WERI-Rb-1 (cell line): Measurements from ENCODE around the gene NECTIN1.

Experiments
- DNase-seq: peaks from one replicate; pipeline ENCODE4 v3.0.0-alpha.2; 2020
- H3K27ac ChIP-seq: fragments of 250-450 bp; sonication (Bioruptor Pico); 2 replicates; pipeline ENCODE4 v1.5.1; 2020; ENCODE audit warnings: mild to moderate bottlenecking, moderate library complexity
- H3K27me3 ChIP-seq: fragments of 250-450 bp; sonication (Bioruptor Pico); 2 replicates; pipeline ENCODE4 v1.5.1; 2021; ENCODE audit warnings: mild to moderate bottlenecking, low read depth, moderate library complexity; ENCODE audit not compliant: insufficient read depth, severe bottlenecking
- H3K36me3 ChIP-seq: fragments of 250-450 bp; sonication (Bioruptor Pico); 2 replicates; pipeline ENCODE4 v1.5.1; 2020; ENCODE audit warnings: mild to moderate bottlenecking, moderate library complexity
- H3K4me3 ChIP-seq: 2 replicates; pipeline ENCODE4 v1.5.1; 2011; ENCODE audit warnings: low read depth, mild to moderate bottlenecking, control low read depth, low read length
- H3K9me3 ChIP-seq: fragments of 250-450 bp; sonication (Bioruptor Pico); 2 replicates; pipeline ENCODE4 v1.5.1; 2021; ENCODE audit warnings: mild to moderate bottlenecking, moderate library complexity; ENCODE audit not compliant: severe bottlenecking
- TF ChIP-seq, protein P1 (sequence below): IDR thresholded peaks from 2 replicates; pipeline ENCODE4 v1.5.1; 2011; ENCODE audit warnings: low read depth, mild to moderate bottlenecking, control low read depth, inconsistent platforms, low read length

NECTIN1 gene

DNA sequence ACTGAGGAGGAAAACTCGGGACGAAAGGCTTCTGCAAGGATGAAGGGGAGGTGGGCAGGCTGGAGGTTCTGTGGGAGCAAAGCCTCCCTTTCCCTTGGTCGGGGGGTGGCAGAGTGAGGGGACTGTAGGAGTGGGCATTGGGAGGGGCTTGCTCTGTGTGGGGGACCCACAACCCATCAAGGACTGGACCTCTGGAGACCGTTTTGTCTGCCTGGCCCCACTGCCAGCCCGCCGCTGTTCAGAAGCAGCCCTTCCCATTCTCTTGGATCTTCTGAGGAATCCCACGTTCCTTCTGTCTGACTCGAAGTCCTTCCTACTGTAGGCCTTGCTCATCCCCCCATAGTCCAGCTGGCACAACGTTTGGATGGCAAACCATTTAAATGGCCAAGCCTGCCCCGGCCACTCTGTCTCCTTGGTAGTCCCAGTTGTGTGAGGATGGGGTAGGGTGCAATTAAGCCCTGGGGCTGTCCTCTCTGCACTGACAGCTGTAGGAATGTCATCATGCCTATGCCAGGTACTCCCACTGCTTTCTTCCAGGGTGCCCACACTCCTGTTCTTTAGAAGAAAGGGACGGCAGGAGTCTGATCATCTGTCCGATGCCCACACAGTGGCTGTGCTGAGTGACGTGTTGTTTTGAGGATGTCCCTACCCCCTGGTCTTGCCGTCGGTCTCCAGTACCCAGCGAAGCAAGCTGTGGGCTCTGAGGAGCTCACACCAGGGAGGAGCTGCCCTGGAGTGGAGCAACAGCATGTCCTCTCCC, 17.0 kb upstream of the NECTIN1 start:
- TF ChIP-seq, protein P1, sequence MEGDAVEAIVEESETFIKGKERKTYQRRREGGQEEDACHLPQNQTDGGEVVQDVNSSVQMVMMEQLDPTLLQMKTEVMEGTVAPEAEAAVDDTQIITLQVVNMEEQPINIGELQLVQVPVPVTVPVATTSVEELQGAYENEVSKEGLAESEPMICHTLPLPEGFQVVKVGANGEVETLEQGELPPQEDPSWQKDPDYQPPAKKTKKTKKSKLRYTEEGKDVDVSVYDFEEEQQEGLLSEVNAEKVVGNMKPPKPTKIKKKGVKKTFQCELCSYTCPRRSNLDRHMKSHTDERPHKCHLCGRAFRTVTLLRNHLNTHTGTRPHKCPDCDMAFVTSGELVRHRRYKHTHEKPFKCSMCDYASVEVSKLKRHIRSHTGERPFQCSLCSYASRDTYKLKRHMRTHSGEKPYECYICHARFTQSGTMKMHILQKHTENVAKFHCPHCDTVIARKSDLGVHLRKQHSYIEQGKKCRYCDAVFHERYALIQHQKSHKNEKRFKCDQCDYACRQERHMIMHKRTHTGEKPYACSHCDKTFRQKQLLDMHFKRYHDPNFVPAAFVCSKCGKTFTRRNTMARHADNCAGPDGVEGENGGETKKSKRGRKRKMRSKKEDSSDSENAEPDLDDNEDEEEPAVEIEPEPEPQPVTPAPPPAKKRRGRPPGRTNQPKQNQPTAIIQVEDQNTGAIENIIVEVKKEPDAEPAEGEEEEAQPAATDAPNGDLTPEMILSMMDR = no peak
- no peak for DNase-seq
- no peaks in the 10 kb centered on the region for H3K9me3 ChIP-seq
- no peak overlapping the region for H3K27ac ChIP-seq
- no peaks in the 10 kb centered on the region for H3K36me3 ChIP-seq
- H3K27me3 ChIP-seq = no peaks in the 10 kb centered on the region
- no peak overlapping the region for H3K4me3 ChIP-seq

GRCh38 chr11:119745112-119745511, 16.1 kb upstream of the NECTIN1 start:
- Histone ChIP-seq H3K27ac (no peak overlapping the region), H3K4me3 (no peak overlapping the region), H3K27me3 (no peaks in the 10 kb centered on the region), H3K36me3 (no peaks in the 10 kb centered on the region), H3K9me3 (no peaks in the 10 kb centered on the region)
- no peak for DNase-seq
- TF ChIP-seq, protein P1 = no peak

GRCh38 chr11:119744577-119744976, 15.6 kb upstream of the NECTIN1 start:
- no peaks in the 10 kb centered on the region for H3K9me3 ChIP-seq
- H3K27ac ChIP-seq = no peak overlapping the region
- no peak overlapping the region for H3K4me3 ChIP-seq
- no peaks in the 10 kb centered on the region for H3K27me3 ChIP-seq
- DNase-seq = no peak
- no peaks in the 10 kb centered on the region for H3K36me3 ChIP-seq
- TF ChIP-seq, protein P1 = no peak

DNA sequence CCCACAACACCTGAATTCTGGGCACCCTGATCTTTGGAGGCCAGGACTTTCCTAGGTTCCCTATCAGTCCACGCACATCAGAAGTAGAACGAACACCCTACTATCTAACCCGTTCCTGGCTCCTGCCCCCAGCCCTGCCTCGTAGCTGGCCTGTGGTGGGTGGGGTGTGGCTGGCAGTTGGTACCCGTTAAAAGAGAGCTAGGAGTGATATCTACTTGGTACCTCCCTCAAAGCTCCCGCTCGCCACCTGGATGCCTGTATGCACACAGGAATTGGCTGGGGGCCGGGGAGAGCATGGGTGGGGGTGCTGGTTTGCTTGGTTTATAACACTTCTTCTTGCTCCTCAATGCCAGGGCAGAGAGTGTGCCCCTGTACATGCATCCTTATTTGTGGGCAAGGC, 14.0 kb upstream of the NECTIN1 start:
- TF ChIP-seq, protein P1 = no peak
- H3K27ac ChIP-seq = no peak overlapping the region
- no peaks in the 10 kb centered on the region for H3K27me3 ChIP-seq
- no peak for DNase-seq
- H3K36me3 ChIP-seq = no peaks in the 10 kb centered on the region
- no peaks in the 10 kb centered on the region for H3K9me3 ChIP-seq
- no peak overlapping the region for H3K4me3 ChIP-seq

- no peak for DNase-seq
- TF ChIP-seq, protein P1 = no peak
These were observed 13.4 kb upstream of the NECTIN1 start for GRCh38 chr11:119742263-119742861.

More at GRCh38 chr11:119742263-119742861, 13.4 kb upstream of the NECTIN1 start:
- Histone ChIP-seq H3K9me3 (no peaks in the 10 kb centered on the region), H3K4me3 (no peak overlapping the region), H3K27me3 (no peaks in the 10 kb centered on the region), H3K36me3 (no peaks in the 10 kb centered on the region), H3K27ac (no peak overlapping the region)
